Stimulated activated CD4-positive, alpha-beta T cell treated with anti-CD3 and anti-CD28 coated beads, TNF-alpha, amount 100 ng/mL, for 4 hours (primary cell): ENCODE results near the gene TM4SF20.
"Not testable (repeated sequence)": the region's sequence is repeated elsewhere in the genome, so short reads cannot be mapped to it uniquely, and the experiment has no call there.

ENCODE experiments used
- DNase-seq, 3 experiments: peaks; one replicate each; pipeline ENCODE4 v3.0.0-alpha.2; 2020; ENCODE audit warnings: low read depth in 3 of 3

The TM4SF20 gene

GRCh38 chr2:227367427-227367795, 11.7 kb downstream of the TM4SF20 start:
- no peak for DNase-seq

DNA sequence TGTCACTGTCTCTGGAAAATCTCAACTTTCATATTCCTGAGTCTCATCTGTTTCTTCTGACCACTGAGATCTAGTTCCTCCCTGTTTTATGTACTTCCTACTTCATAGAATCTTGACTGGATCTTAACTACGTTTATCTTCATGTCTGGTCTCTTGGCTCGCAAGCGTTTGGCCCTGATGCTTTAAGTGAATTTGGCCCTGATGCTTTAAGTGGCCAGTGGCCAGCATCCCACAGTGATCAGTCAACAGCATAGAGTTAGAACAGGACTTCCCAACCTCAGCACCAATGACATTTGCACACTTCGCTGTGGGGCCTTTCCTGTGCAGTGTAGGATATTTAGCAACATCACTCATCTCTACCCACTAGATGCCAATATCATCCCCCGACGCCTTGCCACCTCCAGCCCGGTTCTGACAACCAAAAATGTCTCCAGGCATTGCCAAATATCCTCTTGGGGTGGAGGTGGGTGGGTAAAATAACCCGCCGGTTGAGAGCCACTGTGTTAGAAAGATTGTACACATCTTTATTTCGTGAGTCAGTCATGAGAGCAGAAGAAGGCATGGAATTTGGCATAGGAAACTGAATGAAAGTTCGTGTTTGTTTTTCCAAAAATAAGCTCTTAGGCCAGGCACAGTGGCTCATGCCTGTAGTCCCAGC, 12.2 kb downstream of the TM4SF20 start:
- DNase-seq = no peak

DNA sequence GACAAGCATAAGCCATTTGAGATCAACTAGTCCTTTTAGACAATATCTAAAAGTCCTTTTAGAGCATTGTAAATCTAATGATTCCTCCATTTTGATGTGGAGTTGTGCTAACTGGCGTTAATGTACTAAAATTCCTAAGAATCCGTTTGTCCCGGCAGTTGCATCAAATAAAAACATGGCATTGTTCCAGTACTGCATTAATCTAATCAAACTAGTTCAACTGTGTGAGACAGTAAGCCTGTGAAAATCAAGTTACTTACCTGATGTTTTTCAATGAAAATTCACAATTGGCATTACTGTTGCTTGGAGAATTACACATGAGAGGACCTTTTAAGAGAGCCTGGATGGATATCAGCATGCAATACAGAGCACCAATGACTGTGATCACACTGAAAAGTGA, 13.3 kb downstream of the TM4SF20 start:
- DNase-seq = no peak

DNA sequence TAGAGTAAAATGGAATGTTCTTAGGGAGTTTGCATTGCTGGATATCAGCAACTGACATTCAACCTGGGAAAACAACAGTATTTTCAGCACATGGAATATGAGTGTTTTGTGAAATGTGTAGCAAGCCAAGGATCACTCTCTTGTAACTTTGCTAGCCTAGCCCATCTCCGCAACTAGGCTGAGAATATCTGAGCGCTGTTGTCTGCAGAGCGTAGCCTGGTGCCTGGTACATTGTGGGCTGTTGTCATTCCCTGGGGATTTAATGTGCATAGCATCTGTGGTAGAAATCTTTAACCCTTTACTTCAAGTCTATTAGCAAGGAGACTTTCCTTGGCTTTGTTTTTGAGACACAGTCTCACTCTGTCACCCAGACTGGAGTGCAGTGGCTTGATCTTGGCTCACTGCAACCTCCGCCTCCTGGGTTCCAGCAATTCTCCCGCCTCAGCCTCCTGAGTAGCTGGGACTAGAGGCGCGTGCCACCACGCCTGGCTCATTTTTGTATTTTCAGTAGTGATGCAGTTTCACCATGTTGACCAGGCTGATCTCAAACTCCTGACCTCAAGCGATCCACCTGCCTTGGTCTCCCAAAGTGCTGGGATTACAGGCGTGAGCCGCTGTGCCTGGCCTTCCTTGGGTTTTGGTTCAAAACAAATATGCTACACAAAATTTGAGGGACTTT, 14.4 kb downstream of the TM4SF20 start:
- DNase-seq = not testable (repeated sequence)

DNA sequence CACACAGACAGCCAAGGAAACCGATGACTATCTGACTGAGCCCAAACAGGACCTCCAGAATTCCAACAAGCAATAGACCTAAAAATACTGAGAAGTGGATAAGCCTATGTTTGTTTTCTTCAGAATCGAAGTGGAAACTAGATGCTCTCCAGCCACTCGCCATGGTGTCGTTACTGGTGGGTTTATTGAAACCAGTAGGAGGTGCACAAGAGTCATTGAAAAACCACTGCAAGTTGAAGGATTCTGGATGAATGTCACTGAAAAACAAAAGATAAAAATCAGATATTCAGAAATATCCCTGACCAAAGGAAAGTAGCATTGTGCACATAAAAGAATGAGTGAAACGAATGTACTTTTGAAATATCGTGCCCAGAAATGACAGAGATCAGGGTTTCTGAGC, 15.3 kb downstream of the TM4SF20 start:
- DNase-seq = no peak

DNA sequence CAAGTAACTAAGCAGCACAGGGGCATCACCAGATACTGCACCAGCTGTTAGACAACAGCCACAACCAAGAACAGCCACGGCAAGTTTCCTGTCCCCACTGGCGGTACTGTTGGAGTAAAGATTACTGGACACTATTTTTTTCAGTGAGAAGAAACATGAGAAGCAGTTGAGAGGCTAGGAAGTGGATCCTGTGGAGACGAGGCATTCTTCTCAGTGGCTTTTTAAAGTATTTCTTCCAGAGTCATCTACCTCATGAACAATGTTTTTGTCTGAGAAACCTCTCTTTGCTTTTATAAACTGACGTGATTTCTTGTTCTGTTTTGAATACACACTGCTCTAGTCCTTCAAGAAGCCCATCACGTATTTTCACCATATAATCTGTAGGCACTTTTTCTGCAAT, 18.8 kb downstream of the TM4SF20 start:
- no peak for DNase-seq

DNA sequence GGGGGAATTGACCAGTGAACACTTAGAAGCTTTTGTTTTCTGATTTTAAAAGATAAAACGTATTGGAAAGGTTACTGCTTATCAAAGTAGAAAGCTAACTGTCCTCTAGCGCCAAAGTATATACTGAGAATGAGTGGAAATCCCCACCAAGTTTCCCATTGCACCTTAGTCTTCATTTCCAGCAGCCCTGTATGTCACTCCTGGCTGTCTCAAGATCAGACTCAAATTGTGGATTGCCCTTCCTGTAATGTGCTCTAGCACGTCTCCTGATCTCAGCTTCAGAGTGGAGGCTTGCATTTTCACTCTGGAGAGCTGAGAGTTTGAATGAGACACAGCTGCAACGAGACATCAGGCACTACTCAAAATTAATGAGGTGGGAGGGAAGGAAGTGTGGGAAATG, 27.5 kb downstream of the TM4SF20 start:
- DNase-seq = no peak

DNA sequence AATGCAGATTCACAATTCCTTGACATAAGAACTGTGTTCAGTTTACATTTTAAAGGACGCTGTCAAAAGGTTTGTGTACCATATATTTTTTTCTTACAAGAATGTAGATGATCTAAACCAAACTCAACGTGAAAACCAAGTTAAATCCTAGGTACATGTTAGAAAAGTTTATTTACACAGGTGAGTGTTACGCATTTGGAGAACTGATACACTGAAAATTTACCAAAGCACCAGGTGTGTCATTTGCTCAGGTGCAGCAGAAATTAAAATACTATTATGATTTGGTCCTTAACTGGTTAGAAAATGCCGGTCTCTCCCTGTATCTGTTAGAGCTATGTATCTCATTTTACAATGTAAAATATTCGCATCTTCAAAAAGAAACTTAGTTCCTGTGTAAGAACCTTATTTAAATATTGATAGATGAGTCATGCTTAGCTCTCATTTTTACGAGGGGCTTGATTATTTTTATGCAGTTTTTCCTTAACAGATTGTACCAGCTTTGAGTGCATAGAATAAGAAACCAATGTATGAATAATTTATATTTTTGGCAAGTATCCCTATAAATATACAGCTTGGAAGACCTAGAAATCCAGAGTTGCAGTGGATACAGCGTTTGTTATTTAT, 29.0 kb downstream of the TM4SF20 start:
- DNase-seq = no peak

DNA sequence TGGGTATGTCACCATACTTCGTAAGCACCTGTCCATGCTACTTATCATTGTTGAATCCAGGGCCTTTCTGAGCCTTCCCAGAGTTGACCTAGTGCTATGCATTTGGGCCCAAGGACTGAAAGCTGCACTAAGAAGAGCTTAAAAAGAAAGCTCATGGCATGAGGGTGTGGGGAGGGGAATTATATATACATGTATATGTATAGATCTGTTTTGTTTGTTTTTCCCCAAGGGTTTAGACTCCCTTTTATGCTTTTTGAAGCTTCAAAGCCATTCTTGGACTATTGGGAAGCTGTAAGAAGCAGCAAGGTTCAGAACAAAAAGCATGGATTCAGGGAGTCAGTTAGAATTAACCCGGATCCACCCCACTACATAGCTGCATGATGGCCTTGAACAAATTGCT, 30.8 kb downstream of the TM4SF20 start:
- DNase-seq = no peak

- DNase-seq = no peak
Observed at GRCh38 chr2:227347117-227347516, 32.0 kb downstream of the TM4SF20 start.

- DNase-seq = no peak
Observed at GRCh38 chr2:227344231-227344630, 34.9 kb downstream of the TM4SF20 start.

- no peak for DNase-seq
Observed at GRCh38 chr2:227341553-227341952, 37.6 kb downstream of the TM4SF20 start.

DNA sequence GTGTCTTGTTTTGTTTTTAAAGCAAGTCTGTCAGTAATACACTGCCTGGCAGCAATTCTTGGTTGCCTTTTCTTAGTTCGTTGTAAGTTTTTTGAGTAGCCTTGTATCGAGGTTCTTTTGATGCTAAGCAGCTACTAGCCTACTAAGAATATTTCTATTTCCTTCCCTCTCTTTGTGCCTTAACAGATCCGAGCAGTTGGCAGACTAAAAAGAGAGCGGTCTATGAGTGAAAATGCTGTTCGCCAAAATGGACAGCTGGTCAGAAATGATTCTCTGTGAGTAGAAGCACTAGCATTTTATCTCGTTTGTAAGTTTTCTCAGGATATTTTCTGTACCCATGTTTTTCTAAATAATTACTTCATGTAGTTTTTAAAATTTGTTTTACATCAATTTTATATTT, 39.0 kb downstream of the TM4SF20 start:
- no peak for DNase-seq

DNA sequence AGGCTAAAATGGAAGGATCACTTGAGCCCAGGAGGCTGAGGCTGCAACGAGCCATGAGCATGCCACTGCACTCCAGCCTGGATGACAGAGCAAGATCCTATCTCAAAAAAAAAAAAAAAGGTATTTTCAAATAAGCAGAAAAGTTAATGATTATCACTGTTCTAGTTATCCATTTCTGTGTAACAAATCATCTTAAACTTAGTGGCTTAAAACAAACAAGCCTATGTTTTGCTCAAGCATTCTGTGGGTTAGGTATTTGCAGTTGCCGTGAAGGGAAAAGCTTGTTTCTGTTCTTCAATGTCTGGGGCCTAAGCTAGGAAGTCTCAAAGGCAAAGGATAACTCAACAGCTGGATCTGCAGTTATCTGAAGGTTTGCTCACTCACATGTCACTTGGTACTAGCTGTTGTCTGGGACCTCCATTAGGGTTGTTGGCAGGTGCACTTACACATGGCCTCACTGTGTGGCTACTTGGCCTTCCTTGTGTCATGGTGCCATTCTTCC, 40.0 kb downstream of the TM4SF20 start:
- no peak for DNase-seq

DNA sequence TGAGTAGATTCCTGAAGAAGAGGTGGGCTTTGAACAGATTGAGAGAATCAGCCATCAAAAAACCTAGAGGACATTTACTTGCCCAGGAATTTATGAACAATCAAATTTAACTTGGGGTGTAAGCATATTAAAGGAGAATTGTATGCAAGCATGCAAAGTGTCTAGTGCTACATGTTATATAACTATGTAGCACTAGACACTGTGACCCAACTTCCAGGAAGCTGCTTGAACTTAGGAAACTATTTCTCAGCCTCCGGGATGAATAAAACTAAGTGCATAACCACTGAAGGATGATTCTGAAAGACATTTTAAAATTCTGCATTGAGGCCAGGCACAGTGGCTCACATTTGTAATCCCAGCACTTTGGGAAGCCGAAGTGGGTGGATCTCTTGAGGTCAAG, 41.7 kb downstream of the TM4SF20 start:
- DNase-seq = no peak

GRCh38 chr2:227335713-227336112, 43.4 kb downstream of the TM4SF20 start:
- DNase-seq = no peak

DNA sequence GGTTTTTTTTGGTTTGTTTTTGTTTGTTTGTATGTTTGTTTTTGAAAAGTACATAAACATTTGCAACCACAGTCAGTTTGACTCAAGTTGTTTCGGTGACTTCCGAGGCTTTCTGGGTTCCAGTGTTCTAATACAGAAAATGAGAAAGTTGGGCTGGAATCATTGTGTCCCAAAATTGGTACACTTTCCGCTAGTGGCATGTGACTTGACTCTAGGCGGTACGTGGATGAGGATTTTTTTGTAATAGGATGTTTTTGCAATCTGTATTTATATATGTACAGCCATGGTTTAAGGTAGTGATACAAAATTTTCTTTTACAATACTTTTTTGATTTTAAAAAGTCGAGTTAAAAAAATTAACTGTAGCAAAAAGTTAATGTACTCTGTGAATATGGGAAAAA, 52.3 kb downstream of the TM4SF20 start:
- DNase-seq = no peak

- no peak for DNase-seq
Observed at GRCh38 chr2:227325839-227326195, 53.3 kb downstream of the TM4SF20 start.

GRCh38 chr2:227324995-227325838, 53.9 kb downstream of the TM4SF20 start, which contains the start of gene MFF:
TSS of gene MFF (plus strand) at chr2:227325251. CDS start at chr2:227330666, 5,415 bp downstream.
- peak; percentile 82 to 90 (median 88) for DNase-seq

- DNase-seq = no peak
Observed at GRCh38 chr2:227324642-227324994, 54.5 kb downstream of the TM4SF20 start.

- DNase-seq = no peak
Observed at GRCh38 chr2:227323818-227324217, 55.3 kb downstream of the TM4SF20 start.

DNA sequence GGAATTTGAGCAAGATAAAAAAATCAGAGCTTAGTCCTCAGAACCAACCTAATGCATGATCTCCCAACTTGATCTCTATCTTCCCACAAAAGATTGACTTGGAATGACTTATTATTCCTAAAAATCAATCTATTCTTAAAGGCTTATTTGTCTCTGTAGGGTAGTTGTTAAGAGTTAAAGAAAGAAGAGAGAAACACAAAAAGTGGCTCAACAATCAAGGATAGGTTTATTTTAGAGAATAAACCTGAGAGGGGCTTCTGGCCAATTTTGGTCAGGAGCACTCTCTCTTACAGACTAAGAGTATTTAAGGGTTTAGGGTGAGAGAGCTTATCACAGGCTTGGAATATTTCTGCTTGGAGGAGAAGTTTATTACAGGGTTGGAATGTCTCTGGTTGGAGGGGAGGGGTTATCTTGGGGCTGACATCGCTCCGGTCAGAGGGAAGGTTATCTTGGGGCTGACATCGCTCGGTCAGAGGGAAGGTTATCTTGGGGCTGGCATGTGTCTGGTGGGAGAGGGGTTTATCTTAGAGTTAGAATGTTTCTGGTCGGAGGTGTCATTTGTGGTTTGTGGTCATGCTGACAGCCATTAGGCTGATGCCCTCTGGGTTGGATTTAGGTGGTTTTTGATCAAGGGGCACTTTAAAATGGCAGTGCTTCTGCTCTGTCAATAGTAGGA, 56.4 kb downstream of the TM4SF20 start:
- DNase-seq = no peak
